Cardiac muscle cell (in vitro differentiated cells and primary cell): ENCODE data around the gene IL13. TPM values are rescaled to one million over a fixed set of nuclear protein-coding genes. Genes with fewer than 3 reads are reported as not detected.

ENCODE experiments used
- DNase-seq, 2 donors: peaks; one replicate each; pipeline versions ENCODE4 v3.0.0 to v3.0.0-alpha.2; 2010 to 2017; ENCODE audit warnings: low read depth in 1 of 2, low spot score in 1 of 2
- H3K27ac ChIP-seq: fragments of 200-600 bp; sonication (generic); 2 replicates; pipeline ENCODE4 v1.5.1; 2016
- H3K27me3 ChIP-seq: fragments of 200-600 bp; sonication (generic); 2 replicates; pipeline ENCODE4 v1.6.0; 2016; ENCODE audit warnings: control low read depth
- H3K36me3 ChIP-seq: fragments of 200-600 bp; sonication (generic); 2 replicates; pipeline ENCODE4 v1.5.1; 2016; ENCODE audit warnings: control low read depth
- H3K4me1 ChIP-seq: fragments of 200-600 bp; sonication (generic); 2 replicates; pipeline ENCODE4 v1.8.1; 2017; ENCODE audit warnings: low read depth, mild to moderate bottlenecking, mixed run types
- H3K4me3 ChIP-seq: fragments of 200-600 bp; sonication (generic); 2 replicates; pipeline ENCODE4 v1.5.1; 2016; ENCODE audit warnings: mild to moderate bottlenecking
- H3K9me3 ChIP-seq: fragments of 200-600 bp; sonication (generic); 2 replicates; pipeline ENCODE4 v1.5.1; 2017; ENCODE audit warnings: low read depth, mild to moderate bottlenecking, control low read depth
- polyA plus RNA-seq: library from polyadenylated mRNA; unstranded; fragments of >200 nt; fragmentation: Nextera tagmentation; extraction: Ambion mirVana; gene quantifications from 2 replicates; pipeline ENCODE4 v1.2.1, GENCODE V29; 2016
- total RNA-seq: library from RNA; depleted of rRNA; stranded (reverse); fragments of >200 nt; gene quantifications from 2 replicates; pipeline ENCODE4 v1.2.3, GENCODE V29; 2016
- TF ChIP-seq, protein P1 (sequence below): IDR thresholded peaks from 2 replicates; pipeline ENCODE4 v1.5.1; 2012; ENCODE audit warnings: low read depth, mild to moderate bottlenecking, low read length

The IL13 gene
- total and polyA plus RNA-seq, 2 experiments from 2014 or later: not detected

DNA sequence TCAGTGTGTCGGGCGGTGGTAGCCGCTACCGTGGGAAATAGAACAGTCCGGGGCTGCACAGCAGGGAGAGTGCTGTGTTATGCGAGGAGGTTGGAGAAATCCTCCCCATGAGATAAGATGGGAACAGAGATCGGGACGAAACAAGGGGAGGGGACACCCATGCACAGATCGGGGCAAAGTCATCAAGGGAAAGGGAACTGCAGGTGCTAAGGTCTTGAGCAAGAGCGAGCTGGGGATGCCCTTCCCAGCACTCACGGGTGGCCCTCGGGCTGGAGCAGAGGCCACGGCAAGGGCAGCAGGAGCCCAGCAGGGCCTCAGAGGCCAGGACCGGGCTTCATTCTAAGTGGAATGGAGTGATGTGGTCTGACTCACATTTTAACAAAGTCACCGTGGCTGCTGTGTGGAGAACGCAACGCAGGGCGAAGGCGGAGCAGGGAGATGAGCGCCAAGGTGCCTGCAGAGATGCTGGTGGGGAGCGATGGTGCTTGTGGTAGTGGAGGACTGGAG is 7.7 kb downstream of the IL13 start:
- no peak for DNase-seq
- Histone ChIP-seq H3K9me3 (no peaks in the 10 kb centered on the region), H3K27ac (no peak overlapping the region), H3K4me1 (peaks cover 13% of the 10 kb centered on the region), H3K27me3 (no peaks in the 10 kb centered on the region), H3K36me3 (no peaks in the 10 kb centered on the region), H3K4me3 (no peak overlapping the region)
- TF ChIP-seq, protein P1, sequence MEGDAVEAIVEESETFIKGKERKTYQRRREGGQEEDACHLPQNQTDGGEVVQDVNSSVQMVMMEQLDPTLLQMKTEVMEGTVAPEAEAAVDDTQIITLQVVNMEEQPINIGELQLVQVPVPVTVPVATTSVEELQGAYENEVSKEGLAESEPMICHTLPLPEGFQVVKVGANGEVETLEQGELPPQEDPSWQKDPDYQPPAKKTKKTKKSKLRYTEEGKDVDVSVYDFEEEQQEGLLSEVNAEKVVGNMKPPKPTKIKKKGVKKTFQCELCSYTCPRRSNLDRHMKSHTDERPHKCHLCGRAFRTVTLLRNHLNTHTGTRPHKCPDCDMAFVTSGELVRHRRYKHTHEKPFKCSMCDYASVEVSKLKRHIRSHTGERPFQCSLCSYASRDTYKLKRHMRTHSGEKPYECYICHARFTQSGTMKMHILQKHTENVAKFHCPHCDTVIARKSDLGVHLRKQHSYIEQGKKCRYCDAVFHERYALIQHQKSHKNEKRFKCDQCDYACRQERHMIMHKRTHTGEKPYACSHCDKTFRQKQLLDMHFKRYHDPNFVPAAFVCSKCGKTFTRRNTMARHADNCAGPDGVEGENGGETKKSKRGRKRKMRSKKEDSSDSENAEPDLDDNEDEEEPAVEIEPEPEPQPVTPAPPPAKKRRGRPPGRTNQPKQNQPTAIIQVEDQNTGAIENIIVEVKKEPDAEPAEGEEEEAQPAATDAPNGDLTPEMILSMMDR: no peak

DNA sequence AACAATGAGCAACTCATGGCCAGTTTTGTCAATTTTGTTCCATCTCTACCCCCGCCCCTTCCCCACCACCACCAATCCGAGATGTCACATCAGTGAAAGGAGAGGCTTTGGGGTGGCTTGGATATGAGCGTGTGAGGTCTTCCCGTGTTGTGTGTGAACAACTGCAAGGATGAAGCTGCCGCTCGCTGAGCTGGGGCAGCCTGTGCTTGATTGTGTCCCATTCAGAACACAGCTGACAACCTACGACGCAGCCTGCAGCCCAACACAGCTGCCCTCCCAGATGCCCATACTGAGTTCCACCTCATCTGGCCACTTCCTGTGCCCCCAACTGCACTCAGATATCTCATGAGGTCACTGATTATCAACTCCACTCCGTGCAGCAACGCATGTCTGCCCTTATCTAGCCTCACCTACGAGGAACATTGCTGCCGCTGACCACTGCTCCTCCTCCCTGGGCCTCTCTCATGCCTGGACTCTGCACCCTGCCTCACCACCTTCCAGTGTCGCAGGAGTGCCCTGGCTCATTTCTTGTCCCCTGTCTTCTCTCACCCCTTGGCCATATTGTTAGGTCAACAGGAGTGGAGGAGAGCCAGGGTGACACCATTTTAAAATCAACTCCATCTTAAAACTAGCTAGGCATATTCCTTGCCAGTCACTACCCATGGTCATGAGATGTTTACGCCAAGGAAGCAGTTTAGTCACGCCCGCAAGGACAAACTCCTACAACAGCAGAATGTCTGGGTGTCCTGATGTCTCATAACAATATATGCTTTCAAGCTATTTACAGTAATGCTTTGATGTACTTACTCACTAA is 8.5 kb downstream of the IL13 start:
- no peaks in the 10 kb centered on the region for H3K9me3 ChIP-seq
- no peak for DNase-seq
- no peaks in the 10 kb centered on the region for H3K27me3 ChIP-seq
- H3K4me3 ChIP-seq: no peak overlapping the region
- TF ChIP-seq, protein P1: no peak
- H3K27ac ChIP-seq: no peak overlapping the region
- peaks cover 13% of the 10 kb centered on the region for H3K4me1 ChIP-seq
- no peaks in the 10 kb centered on the region for H3K36me3 ChIP-seq

DNA sequence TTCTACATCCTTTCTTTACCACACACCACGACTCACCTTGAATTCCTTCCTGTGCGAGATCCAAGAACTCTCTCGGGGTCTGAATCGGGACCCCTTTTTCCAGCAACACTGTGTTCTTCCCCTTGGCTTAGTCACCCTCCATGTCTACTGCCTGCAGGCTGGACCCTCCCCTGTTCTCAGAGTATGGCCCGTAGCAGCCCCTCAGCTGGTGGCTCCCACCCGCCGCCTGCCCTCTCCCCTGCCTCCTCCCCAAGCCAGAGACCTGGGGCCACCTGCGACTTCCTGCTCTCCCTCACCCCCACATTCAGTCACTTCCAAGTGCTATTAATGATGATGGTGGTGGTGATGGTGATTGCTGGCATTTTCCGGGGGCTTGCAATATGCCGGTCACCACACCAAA is 9.3 kb downstream of the IL13 start:
- TF ChIP-seq, protein P1: no peak
- DNase-seq: no peak
- no peaks in the 10 kb centered on the region for H3K9me3 ChIP-seq
- no peak overlapping the region for H3K27ac ChIP-seq
- H3K4me3 ChIP-seq: no peak overlapping the region
- H3K4me1 ChIP-seq: peaks cover 13% of the 10 kb centered on the region
- H3K27me3 ChIP-seq: no peaks in the 10 kb centered on the region
- H3K36me3 ChIP-seq: no peaks in the 10 kb centered on the region

DNA sequence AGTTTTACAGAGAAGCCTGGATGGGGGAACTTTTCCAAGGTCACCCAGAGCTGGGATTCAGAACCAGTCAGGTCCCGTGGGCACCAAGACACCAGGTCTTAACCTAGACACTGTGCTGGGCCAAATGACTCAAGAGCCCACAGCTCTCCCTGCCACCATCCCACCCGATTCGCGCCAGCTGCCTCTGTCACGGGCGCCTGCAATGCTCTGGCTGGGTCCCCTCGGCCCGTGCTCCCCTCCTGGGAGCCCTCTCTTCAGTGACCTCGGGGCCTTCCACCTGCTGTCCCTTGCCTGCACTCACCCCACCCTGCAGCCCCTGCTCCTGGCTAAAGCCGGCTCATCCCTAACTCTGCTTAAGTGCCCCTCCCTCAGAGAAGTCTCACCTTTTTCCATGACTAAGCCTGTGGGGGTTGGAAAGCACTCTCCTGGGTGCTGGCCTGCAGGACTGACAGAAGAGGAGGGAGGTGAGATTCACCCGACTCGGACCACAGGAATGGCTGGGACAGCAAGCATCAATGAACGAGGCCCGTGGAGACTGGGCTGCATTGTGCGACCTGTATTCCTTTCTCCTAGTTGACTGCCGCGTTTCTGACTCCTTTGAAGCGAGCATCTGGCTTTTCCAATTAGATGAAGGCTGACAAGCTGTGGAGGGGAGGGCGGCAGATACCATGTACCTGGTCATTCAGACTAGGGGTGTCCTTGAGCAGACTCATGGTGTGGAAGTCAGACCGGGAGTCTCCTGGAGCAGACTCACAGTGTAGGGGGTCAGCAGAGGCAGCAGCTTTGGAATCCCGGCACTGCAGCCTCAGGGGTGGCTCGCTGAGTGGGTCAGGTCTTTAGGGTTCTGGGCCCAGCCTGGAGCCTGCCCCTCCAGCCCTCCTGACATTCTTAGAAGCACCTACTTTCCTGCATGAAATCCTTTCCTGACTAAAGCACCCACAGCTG is 10.1 kb downstream of the IL13 start:
- no peak overlapping the region for H3K27ac ChIP-seq
- TF ChIP-seq, protein P1: no peak
- no peak for DNase-seq
- H3K9me3 ChIP-seq: no peaks in the 10 kb centered on the region
- no peaks in the 10 kb centered on the region for H3K36me3 ChIP-seq
- H3K4me3 ChIP-seq: no peak overlapping the region
- H3K4me1 ChIP-seq: peaks cover 10% of the 10 kb centered on the region
- no peaks in the 10 kb centered on the region for H3K27me3 ChIP-seq

DNA sequence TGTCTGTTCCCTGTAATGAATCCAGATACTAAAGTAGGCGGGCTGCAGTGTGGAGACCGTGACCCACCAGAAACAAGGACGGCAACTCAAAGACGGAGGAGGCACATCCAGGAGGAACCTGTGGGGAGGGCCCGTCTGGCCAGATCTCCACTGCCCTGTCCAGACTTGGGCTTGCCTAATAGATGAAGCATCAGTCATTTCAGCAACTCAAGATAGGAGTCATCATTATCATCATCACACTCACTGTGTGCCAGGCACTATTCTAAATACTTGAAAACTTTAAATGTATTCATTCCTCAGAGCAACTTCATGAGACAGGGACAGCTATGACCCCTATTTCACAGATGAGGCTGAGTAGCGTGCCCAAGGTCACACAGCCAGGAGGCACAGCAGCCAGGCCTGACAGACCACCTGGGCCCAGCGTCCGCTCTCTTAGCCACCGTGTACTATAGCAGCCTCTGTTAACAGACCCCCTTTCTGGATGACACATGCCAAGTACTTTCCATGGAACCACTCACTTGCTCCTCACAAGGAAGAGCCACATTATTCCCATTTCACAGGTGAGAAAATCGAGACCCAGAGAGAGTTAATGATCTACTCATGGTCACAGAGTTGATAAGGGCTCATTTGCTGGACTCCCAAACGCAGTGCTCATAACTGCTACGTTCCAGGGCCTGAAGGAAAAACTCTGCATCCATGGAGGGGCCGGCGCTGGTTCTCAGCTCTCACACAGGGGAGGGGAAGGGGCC is 10.9 kb downstream of the IL13 start:
- Histone ChIP-seq H3K4me1 (peaks cover 2% of the 10 kb centered on the region), H3K36me3 (no peaks in the 10 kb centered on the region), H3K4me3 (no peak overlapping the region), H3K27ac (no peak overlapping the region), H3K27me3 (no peaks in the 10 kb centered on the region), H3K9me3 (no peaks in the 10 kb centered on the region)
- no peak for DNase-seq
- TF ChIP-seq, protein P1: no peak
